ENCODE measurements around the gene C13orf42. TPM values are rescaled to one million over a fixed set of nuclear protein-coding genes. Genes with fewer than 3 reads are reported as not detected.

The C13orf42 gene
- total and polyA plus RNA-seq, 12 donors, result 0.01 TPM; not detected in 11

GRCh38 chr13:51113186-51113881, 2.3 kb upstream of the C13orf42 start:
- no peak for DNase-seq
- intact Hi-C loops (cut with DNase I), result no loop called here

GRCh38 chr13:51112771-51113170, 1.7 kb upstream of the C13orf42 start:
- Histone ChIP-seq H3K27me3 (peaks cover 0 to 15% (median 5%) of the 10 kb centered on the region in 7 donors), H3K4me1 (no peaks in the 10 kb centered on the region), H3K4me3 (no peak overlapping the region), H3K36me3 (no peaks in the 10 kb centered on the region), H3K9me3 (peaks cover 0 to 12% (median 6%) of the 10 kb centered on the region in 11 donors), H3K27ac (no peak overlapping the region)
- ATAC-seq (no peak), DNase-seq (no peak)
- WGBS, 2 donors, result 84% methylated on average over 5 of the region's 5 CpGs
- intact Hi-C loops (cut with DNase I), result no loop called here
- TF ChIP-seq, protein P1, sequence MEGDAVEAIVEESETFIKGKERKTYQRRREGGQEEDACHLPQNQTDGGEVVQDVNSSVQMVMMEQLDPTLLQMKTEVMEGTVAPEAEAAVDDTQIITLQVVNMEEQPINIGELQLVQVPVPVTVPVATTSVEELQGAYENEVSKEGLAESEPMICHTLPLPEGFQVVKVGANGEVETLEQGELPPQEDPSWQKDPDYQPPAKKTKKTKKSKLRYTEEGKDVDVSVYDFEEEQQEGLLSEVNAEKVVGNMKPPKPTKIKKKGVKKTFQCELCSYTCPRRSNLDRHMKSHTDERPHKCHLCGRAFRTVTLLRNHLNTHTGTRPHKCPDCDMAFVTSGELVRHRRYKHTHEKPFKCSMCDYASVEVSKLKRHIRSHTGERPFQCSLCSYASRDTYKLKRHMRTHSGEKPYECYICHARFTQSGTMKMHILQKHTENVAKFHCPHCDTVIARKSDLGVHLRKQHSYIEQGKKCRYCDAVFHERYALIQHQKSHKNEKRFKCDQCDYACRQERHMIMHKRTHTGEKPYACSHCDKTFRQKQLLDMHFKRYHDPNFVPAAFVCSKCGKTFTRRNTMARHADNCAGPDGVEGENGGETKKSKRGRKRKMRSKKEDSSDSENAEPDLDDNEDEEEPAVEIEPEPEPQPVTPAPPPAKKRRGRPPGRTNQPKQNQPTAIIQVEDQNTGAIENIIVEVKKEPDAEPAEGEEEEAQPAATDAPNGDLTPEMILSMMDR (IDR thresholded peaks at IDR 0.05), result no peak

More at GRCh38 chr13:51113186-51113881, 2.3 kb upstream of the C13orf42 start:
- Histone ChIP-seq H3K27me3 (peaks cover 0 to 15% (median 5%) of the 10 kb centered on the region in 7 donors), H3K36me3 (no peaks in the 10 kb centered on the region), H3K4me3 (no peak overlapping the region), H3K4me1 (no peaks in the 10 kb centered on the region), H3K9me3 (peaks cover 0 to 18% (median 12%) of the 10 kb centered on the region in 11 donors), H3K27ac (no peak overlapping the region)
- 62 to 67% methylated on average over 12 of the region's 12 CpGs for WGBS, 2 donors
- no peak for ATAC-seq
- TF ChIP-seq, protein P1 (IDR thresholded peaks at IDR 0.05), result no peak

- WGBS, 2 donors, result 0% methylated on average over 1 of the region's 1 CpG
- TF ChIP-seq, protein P1 (IDR thresholded peaks at IDR 0.05), result no peak
Measured at GRCh38 chr13:51111997-51112396, 923 bp upstream of the C13orf42 start.

GRCh38 chr13:51107996-51108395, 3.1 kb downstream of the C13orf42 start:
- H3K27ac ChIP-seq, result no peak overlapping the region
- no peak for DNase-seq
- no peak for ATAC-seq
- H3K36me3 ChIP-seq, result no peaks in the 10 kb centered on the region
- 93 to 94% methylated on average over 4 of the region's 4 CpGs for WGBS, 2 donors
- no peak overlapping the region for H3K4me3 ChIP-seq
- intact Hi-C loops (cut with DNase I), result no loop called here
- TF ChIP-seq, protein P1 (IDR thresholded peaks at IDR 0.05), result no peak
- peaks cover 0 to 20% (median 10%) of the 10 kb centered on the region in 7 donors for H3K27me3 ChIP-seq
- no peaks in the 10 kb centered on the region for H3K9me3 ChIP-seq
- no peaks in the 10 kb centered on the region for H3K4me1 ChIP-seq

More at GRCh38 chr13:51111997-51112396, 923 bp upstream of the C13orf42 start:
- Histone ChIP-seq H3K4me3 (no peak overlapping the region), H3K36me3 (no peaks in the 10 kb centered on the region), H3K27ac (no peak overlapping the region), H3K9me3 (peaks cover 0 to 4% (median 0%) of the 10 kb centered on the region in 11 donors), H3K27me3 (peaks cover 0 to 15% (median 5%) of the 10 kb centered on the region in 7 donors), H3K4me1 (no peaks in the 10 kb centered on the region)
- ATAC-seq (no peak), DNase-seq (no peak)
- intact Hi-C loops (cut with DNase I), result no loop called here

Data from heart right ventricle (tissue), 16 donors.